AG04449 (cell line): Measurements from ENCODE around the gene DAAM2.

ENCODE experiments used
- CTCF ChIA-PET: fragments of 350-600 bp; formaldehyde crosslinking; extraction: SDS; loops from one replicate; lab custom pipeline; 2021; ENCODE audit warnings: antibody characterized with exemption; lab: Yijun Ruan, JAX
- POLR2A ChIA-PET: fragments of 400-600, 350-600 bp; formaldehyde crosslinking; extraction: SDS; loops from one replicate; lab custom pipeline; 2020; ENCODE audit warnings: antibody characterized with exemption, inconsistent platforms; lab: Yijun Ruan, JAX
- DNase-seq: peaks from one replicate; pipeline ENCODE4 v3.0.0-alpha.2; 2010; ENCODE audit warnings: low read depth, low spot score
- H3K4me3 ChIP-seq: 2 replicates; pipeline ENCODE4 v1.5.1; 2011; ENCODE audit warnings: low read depth, mild to moderate bottlenecking, control low read depth, low read length
- CTCF ChIP-seq: IDR thresholded peaks from one replicate; pipeline ENCODE4 v1.5.1; 2011; ENCODE audit warnings: mild to moderate bottlenecking, moderate library complexity, low read length, control low read depth, inconsistent platforms; ENCODE audit not compliant: insufficient read depth; ENCODE audit errors: missing control alignments

Gene DAAM2

GRCh38 chr6:39815356-39815755 is 23.2 kb downstream of the DAAM2 start:
- no peak for TF ChIP-seq CTCF
- DNase-seq: no peak
- ChIA-PET CTCF (interaction anchor here (1.8 kb wide), 1 partner anchor 78 kb away, joined by 6 read pairs; no protein-coding TSS in a partner anchor), POLR2A (interaction anchor here (0.6 kb wide), 1 partner anchor 18 kb away, joined by 3 read pairs; no protein-coding TSS in a partner anchor)
- H3K4me3 ChIP-seq: no peak overlapping the region

GRCh38 chr6:39816747-39817146 is 24.6 kb downstream of the DAAM2 start:
- no peak for DNase-seq
- no peak for TF ChIP-seq CTCF
- no peak overlapping the region for H3K4me3 ChIP-seq
- CTCF ChIA-PET: interaction anchor here (0.6 kb wide), 1 partner anchor 48 kb away, joined by 3 read pairs; no protein-coding TSS in a partner anchor
- POLR2A ChIA-PET: no interaction called here

GRCh38 chr6:39818695-39819094 is 26.5 kb downstream of the DAAM2 start:
- no peak for DNase-seq
- no peak overlapping the region for H3K4me3 ChIP-seq
- no peak for TF ChIP-seq CTCF
- ChIA-PET CTCF (interaction anchor here (0.9 to 1.0 kb wide), 2 partner anchors 16 to 75 kb away, joined by 3 read pairs; no protein-coding TSS in a partner anchor), POLR2A (no interaction called here)

- POLR2A ChIA-PET: no interaction called here
- no peak overlapping the region for H3K4me3 ChIP-seq
- TF ChIP-seq CTCF: no peak
- CTCF ChIA-PET: interaction anchor here (0.9 to 1.0 kb wide), 3 partner anchors 16 to 74 kb away, joined by 3 read pairs; no protein-coding TSS in a partner anchor
- no peak for DNase-seq
Observed at GRCh38 chr6:39819228-39819627, 27.1 kb downstream of the DAAM2 start.

GRCh38 chr6:39819676-39820075 is 27.5 kb downstream of the DAAM2 start:
- ChIA-PET CTCF (interaction anchor here (0.9 to 1.9 kb wide), 5 partner anchors 13 to 72 kb away, joined by 3 to 5 read pairs (median 3); no protein-coding TSS in a partner anchor), POLR2A (no interaction called here)
- no peak overlapping the region for H3K4me3 ChIP-seq
- TF ChIP-seq CTCF: no peak
- DNase-seq: no peak

GRCh38 chr6:39820553-39820952 is 28.4 kb downstream of the DAAM2 start:
- DNase-seq: no peak
- ChIA-PET CTCF (interaction anchor here (1.0 to 1.9 kb wide), 5 partner anchors 8 to 45 kb away, joined by 3 to 5 read pairs (median 4); no protein-coding TSS in a partner anchor), POLR2A (no interaction called here)
- no peak overlapping the region for H3K4me3 ChIP-seq
- TF ChIP-seq CTCF: no peak
